NCI-H1092 (cell line): ENCODE data around the gene ATP2B1.

Source experiments
- DNase-seq: peaks from one replicate; lab custom pipeline; 2025; lab: John Stamatoyannopoulos, UW

Gene ATP2B1

DNA sequence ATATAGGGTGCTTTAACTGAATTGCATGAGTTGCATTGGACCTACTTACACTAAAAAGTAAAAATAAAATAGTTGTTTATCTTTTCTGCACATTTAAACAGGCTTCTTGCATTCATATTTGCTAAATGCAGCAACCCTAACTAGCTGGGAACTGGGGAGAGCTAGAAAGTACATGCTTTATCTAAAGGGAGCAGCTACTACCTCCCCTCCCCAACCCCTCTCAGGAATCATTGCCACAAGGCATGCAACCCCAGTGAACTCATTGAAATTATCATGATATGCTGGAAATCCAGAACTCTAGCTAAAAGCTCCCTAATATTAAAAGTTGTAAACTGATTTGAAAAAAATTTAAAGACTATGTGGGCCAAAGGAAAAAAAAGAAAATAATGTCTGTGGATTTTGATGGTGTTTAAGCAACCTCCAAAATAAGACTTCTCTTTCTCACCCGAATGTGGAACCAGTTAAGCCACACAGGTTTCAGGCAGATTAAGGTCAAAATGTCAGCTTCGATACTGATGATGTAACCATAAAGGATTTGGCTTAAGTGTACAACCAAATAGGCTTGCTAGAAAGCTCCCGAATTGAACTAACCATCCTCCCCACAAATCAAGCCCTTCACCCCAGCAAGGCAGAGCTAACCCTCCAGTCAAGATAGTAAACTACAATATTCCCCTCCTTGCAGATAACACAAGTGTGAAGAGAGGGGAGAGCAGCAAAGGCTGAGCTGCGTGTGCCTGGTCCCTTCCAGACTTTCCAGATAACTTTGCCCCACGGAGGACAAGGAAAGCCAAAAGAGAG is 169.0 kb downstream of the ATP2B1 start:
- no peak for DNase-seq

DNA sequence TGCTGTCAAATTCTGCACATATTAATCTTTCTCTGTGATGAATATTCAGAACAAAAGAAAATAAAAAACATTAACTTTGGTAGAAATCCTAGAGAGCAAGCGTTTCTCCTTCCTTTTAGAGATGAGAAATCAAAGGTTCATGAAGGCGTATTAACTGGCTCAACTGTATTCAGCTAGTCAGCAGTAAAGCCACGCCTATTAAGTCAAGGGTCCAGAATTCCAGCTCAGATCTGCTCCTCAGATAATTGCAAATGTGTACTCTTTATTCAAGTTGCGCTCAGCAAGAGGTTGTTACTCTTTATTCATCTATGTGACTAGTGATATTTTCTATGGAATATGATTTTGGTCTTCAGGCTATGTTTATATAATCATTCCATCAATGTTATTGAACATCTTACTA is 169.7 kb downstream of the ATP2B1 start:
- DNase-seq: no peak
